ENCODE results near the gene NCOR2.

The NCOR2 gene

GRCh38 chr12:124566997-124567672 is at the start of gene NCOR2:
Gene NCOR2 (minus strand): TSS chr12:124567612. CDS start chr12:124495251, 72,361 bp downstream.
- in situ Hi-C loops (cut with HindIII; ENCODE audit: low sequenced_read_pairs): no loop called here

- in situ Hi-C loops (cut with HindIII; ENCODE audit: low sequenced_read_pairs): no loop called here
Observed at GRCh38 chr12:124616394-124617221, 49.2 kb upstream of the NCOR2 start.

GRCh38 chr12:124614512-124615292 is 47.3 kb upstream of the NCOR2 start:
- in situ Hi-C loops (cut with HindIII; ENCODE audit: low sequenced_read_pairs): no loop called here

- in situ Hi-C loops (cut with HindIII; ENCODE audit: low sequenced_read_pairs): no loop called here
Observed at GRCh38 chr12:124613151-124613585, 45.8 kb upstream of the NCOR2 start.

GRCh38 chr12:124612410-124612680 is 44.9 kb upstream of the NCOR2 start:
- in situ Hi-C loops (cut with HindIII; ENCODE audit: low sequenced_read_pairs): no loop called here

- in situ Hi-C loops (cut with HindIII; ENCODE audit: low sequenced_read_pairs): no loop called here
Observed at GRCh38 chr12:124611559-124612409, 44.4 kb upstream of the NCOR2 start.

- in situ Hi-C loops (cut with HindIII; ENCODE audit: low sequenced_read_pairs): no loop called here
Observed at GRCh38 chr12:124610629-124611558, 43.5 kb upstream of the NCOR2 start.

GRCh38 chr12:124610021-124610612 is 42.7 kb upstream of the NCOR2 start:
- in situ Hi-C loops (cut with HindIII; ENCODE audit: low sequenced_read_pairs): no loop called here

- in situ Hi-C loops (cut with HindIII; ENCODE audit: low sequenced_read_pairs): no loop called here
Observed at GRCh38 chr12:124609041-124609989, 41.9 kb upstream of the NCOR2 start.

- in situ Hi-C loops (cut with HindIII; ENCODE audit: low sequenced_read_pairs): no loop called here
Observed at GRCh38 chr12:124608450-124608870, 41.0 kb upstream of the NCOR2 start.

- in situ Hi-C loops (cut with HindIII; ENCODE audit: low sequenced_read_pairs): no loop called here
Observed at GRCh38 chr12:124607681-124608425, 40.4 kb upstream of the NCOR2 start.

GRCh38 chr12:124605883-124606774 is 38.7 kb upstream of the NCOR2 start:
- in situ Hi-C loops (cut with HindIII; ENCODE audit: low sequenced_read_pairs): no loop called here

- in situ Hi-C loops (cut with HindIII; ENCODE audit: low sequenced_read_pairs): no loop called here
Observed at GRCh38 chr12:124605150-124605882, 37.9 kb upstream of the NCOR2 start.

GRCh38 chr12:124604264-124604680 is 36.9 kb upstream of the NCOR2 start:
- in situ Hi-C loops (cut with HindIII; ENCODE audit: low sequenced_read_pairs): no loop called here

- in situ Hi-C loops (cut with HindIII; ENCODE audit: low sequenced_read_pairs): no loop called here
Observed at GRCh38 chr12:124603831-124604251, 36.4 kb upstream of the NCOR2 start.

GRCh38 chr12:124603100-124603541 is 35.7 kb upstream of the NCOR2 start:
- in situ Hi-C loops (cut with HindIII; ENCODE audit: low sequenced_read_pairs): no loop called here

Data from DLD1 (cell line).